Activated T-cell treated with anti-CD3 and anti-CD28 coated beads, Interleukin-2, amount 50 U/mL, for 72 hours (primary cell): Measurements from ENCODE around the gene SLC9C1. TPM values are rescaled to one million over a fixed set of nuclear protein-coding genes. Genes with fewer than 3 reads are reported as not detected.

ENCODE experiments used
- ATAC-seq, 2 donors: fragments of 150-1000 bp; cut with Tn5 transposase; replicated peaks in 1 of 2; 2 replicates each; pipeline ENCODE4 v1.10.0; 2021; ENCODE audit warnings: moderate library complexity in 2 of 2, mild to moderate bottlenecking in 1 of 2
- DNase-seq, 2 donors: peaks; one replicate each; pipeline ENCODE4 v3.0.0; 2021 to 2022; ENCODE audit warnings: mixed read lengths in 1 of 2
- H3K27ac Mint-ChIP-seq: one replicate; pipeline ENCODE4 v1.8.0; 2022; ENCODE audit warnings: mild to moderate bottlenecking, moderate library complexity, mixed read lengths
- H3K27me3 Mint-ChIP-seq: one replicate; pipeline ENCODE4 v1.8.0; 2022; ENCODE audit warnings: low read depth, mixed read lengths
- H3K36me3 Mint-ChIP-seq, 2 donors: one replicate each; pipeline ENCODE4 v1.8.0; 2022; ENCODE audit warnings: mixed read lengths in 2 of 2, mild to moderate bottlenecking in 1 of 2; ENCODE audit not compliant: insufficient read depth in 2 of 2
- H3K4me1 Mint-ChIP-seq: one replicate; pipeline ENCODE4 v1.8.0; 2022; ENCODE audit warnings: low read depth, mixed read lengths
- H3K4me3 Mint-ChIP-seq, 2 donors: one replicate each; pipeline ENCODE4 v1.8.0; 2022; ENCODE audit warnings: mild to moderate bottlenecking in 2 of 2, mixed read lengths in 2 of 2, moderate library complexity in 2 of 2
- H3K9me3 Mint-ChIP-seq, 2 donors: one replicate each; pipeline ENCODE4 v1.8.0; 2022; ENCODE audit warnings: mixed read lengths in 2 of 2
- total RNA-seq, 2 donors: library from RNA; stranded (reverse); gene quantifications; one replicate each; pipeline ENCODE4 v1.2.3, GENCODE V29; 2022

Gene SLC9C1
- total RNA-seq, 2 donors from 2014 or later = not detected

GRCh38 chr3:112119962-112120836, 173.8 kb downstream of the SLC9C1 start:
- no peaks in the 10 kb centered on the region for H3K9me3 Mint-ChIP-seq

GRCh38 chr3:112117841-112118571, 176.0 kb downstream of the SLC9C1 start:
- Mint-ChIP-seq H3K36me3 (peaks cover 0 to 2% of the 10 kb centered on the region in 2 donors), H3K4me3 (no peak overlapping the region), H3K9me3 (no peaks in the 10 kb centered on the region), H3K27ac (peak overlapping the region; percentile 35), H3K27me3 (no peaks in the 10 kb centered on the region), H3K4me1 (peaks cover 61% of the 10 kb centered on the region)
- ATAC-seq = no peak
- no peak for DNase-seq

More at GRCh38 chr3:112119962-112120836, 173.8 kb downstream of the SLC9C1 start:
- H3K27ac Mint-ChIP-seq = no peak overlapping the region
- peaks cover 0 to 2% of the 10 kb centered on the region in 2 donors for H3K36me3 Mint-ChIP-seq
- DNase-seq (no peak), ATAC-seq (no peak)
- H3K4me1 Mint-ChIP-seq = peaks cover 47% of the 10 kb centered on the region
- H3K4me3 Mint-ChIP-seq = peak overlapping the region; percentile 11 to 39
- no peaks in the 10 kb centered on the region for H3K27me3 Mint-ChIP-seq

- Mint-ChIP-seq H3K9me3 (no peaks in the 10 kb centered on the region), H3K27ac (no peak overlapping the region), H3K27me3 (no peaks in the 10 kb centered on the region), H3K4me1 (peaks cover 65% of the 10 kb centered on the region), H3K4me3 (no peak overlapping the region), H3K36me3 (peaks cover 0 to 2% of the 10 kb centered on the region in 2 donors)
- ATAC-seq (no peak), DNase-seq (no peak)
These were observed 176.6 kb downstream of the SLC9C1 start for GRCh38 chr3:112117415-112117814.

GRCh38 chr3:112116748-112117186, 177.2 kb downstream of the SLC9C1 start:
- no peak for ATAC-seq
- H3K27me3 Mint-ChIP-seq = no peaks in the 10 kb centered on the region
- H3K4me3 Mint-ChIP-seq = peak overlapping the region; percentile 2 to 42
- H3K9me3 Mint-ChIP-seq = no peaks in the 10 kb centered on the region
- DNase-seq = no peak
- peaks cover 0 to 2% of the 10 kb centered on the region in 2 donors for H3K36me3 Mint-ChIP-seq
- H3K27ac Mint-ChIP-seq = no peak overlapping the region
- H3K4me1 Mint-ChIP-seq = peaks cover 71% of the 10 kb centered on the region

- ATAC-seq (no peak), DNase-seq (no peak)
- H3K27ac Mint-ChIP-seq = no peak overlapping the region
- no peak overlapping the region for H3K4me3 Mint-ChIP-seq
- H3K36me3 Mint-ChIP-seq = peaks cover 0 to 2% of the 10 kb centered on the region in 2 donors
- H3K9me3 Mint-ChIP-seq = no peaks in the 10 kb centered on the region
- peaks cover 66% of the 10 kb centered on the region for H3K4me1 Mint-ChIP-seq
- H3K27me3 Mint-ChIP-seq = no peaks in the 10 kb centered on the region
These were observed 178.1 kb downstream of the SLC9C1 start for GRCh38 chr3:112115806-112116383.

GRCh38 chr3:112115161-112115739, 178.8 kb downstream of the SLC9C1 start:
- Mint-ChIP-seq H3K36me3 (peaks cover 0 to 2% of the 10 kb centered on the region in 2 donors), H3K4me3 (peak overlapping the region; percentile 12 to 16), H3K27ac (no peak overlapping the region), H3K4me1 (peaks cover 60% of the 10 kb centered on the region), H3K9me3 (no peaks in the 10 kb centered on the region), H3K27me3 (no peaks in the 10 kb centered on the region)
- DNase-seq (peak; percentile 34 to 46), ATAC-seq (peak; percentile 73 to 80)

- peaks cover 54% of the 10 kb centered on the region for H3K4me1 Mint-ChIP-seq
- H3K27me3 Mint-ChIP-seq = no peaks in the 10 kb centered on the region
- ATAC-seq = no peak
These were observed 179.3 kb downstream of the SLC9C1 start for GRCh38 chr3:112114576-112115160.

GRCh38 chr3:112111785-112112402, 182.1 kb downstream of the SLC9C1 start:
- peak; percentile 81 to 82 for ATAC-seq
- peaks cover 36% of the 10 kb centered on the region for H3K4me1 Mint-ChIP-seq
- peaks cover 0 to 2% of the 10 kb centered on the region in 2 donors for H3K36me3 Mint-ChIP-seq
- no peak overlapping the region for H3K4me3 Mint-ChIP-seq
- H3K27ac Mint-ChIP-seq = no peak overlapping the region
- peak; percentile 64 to 73 for DNase-seq
- H3K9me3 Mint-ChIP-seq = no peaks in the 10 kb centered on the region
- H3K27me3 Mint-ChIP-seq = no peaks in the 10 kb centered on the region

More at GRCh38 chr3:112114576-112115160, 179.3 kb downstream of the SLC9C1 start:
- peak overlapping the region; percentile 12 to 16 for H3K4me3 Mint-ChIP-seq
- H3K27ac Mint-ChIP-seq = no peak overlapping the region
- DNase-seq = no peak
- peaks cover 0 to 2% of the 10 kb centered on the region in 2 donors for H3K36me3 Mint-ChIP-seq
- H3K9me3 Mint-ChIP-seq = no peaks in the 10 kb centered on the region

- H3K27me3 Mint-ChIP-seq = no peaks in the 10 kb centered on the region
- no peaks in the 10 kb centered on the region for H3K9me3 Mint-ChIP-seq
- no peak overlapping the region for H3K27ac Mint-ChIP-seq
- H3K4me3 Mint-ChIP-seq = no peak overlapping the region
- peaks cover 22% of the 10 kb centered on the region for H3K4me1 Mint-ChIP-seq
- H3K36me3 Mint-ChIP-seq = no peaks in the 10 kb centered on the region
- ATAC-seq (no peak), DNase-seq (no peak)
These were observed 184.7 kb downstream of the SLC9C1 start for GRCh38 chr3:112109322-112109721.

GRCh38 chr3:112104774-112105173, 189.2 kb downstream of the SLC9C1 start:
- H3K4me3 Mint-ChIP-seq = no peak overlapping the region
- DNase-seq = no peak
- no peaks in the 10 kb centered on the region for H3K9me3 Mint-ChIP-seq
- H3K4me1 Mint-ChIP-seq = peaks cover 7% of the 10 kb centered on the region
- no peak overlapping the region for H3K27ac Mint-ChIP-seq
- H3K36me3 Mint-ChIP-seq = no peaks in the 10 kb centered on the region
- ATAC-seq = no peak
- no peaks in the 10 kb centered on the region for H3K27me3 Mint-ChIP-seq

GRCh38 chr3:112101916-112102315, 192.1 kb downstream of the SLC9C1 start:
- DNase-seq (no peak), ATAC-seq (peak in 1 of 2 donors; percentile 24)
- no peaks in the 10 kb centered on the region for H3K36me3 Mint-ChIP-seq
- no peaks in the 10 kb centered on the region for H3K9me3 Mint-ChIP-seq
- no peak overlapping the region for H3K27ac Mint-ChIP-seq
- H3K4me3 Mint-ChIP-seq = no peak overlapping the region
- H3K4me1 Mint-ChIP-seq = peaks cover 22% of the 10 kb centered on the region
- H3K27me3 Mint-ChIP-seq = no peaks in the 10 kb centered on the region

- Mint-ChIP-seq H3K36me3 (no peaks in the 10 kb centered on the region), H3K9me3 (no peaks in the 10 kb centered on the region), H3K27me3 (no peaks in the 10 kb centered on the region), H3K4me1 (peaks cover 39% of the 10 kb centered on the region), H3K4me3 (peak overlapping the region in 1 of 2 donors; percentile 39), H3K27ac (no peak overlapping the region)
- peak; percentile 99 for ATAC-seq
- DNase-seq = peak; percentile 51 to 54
These were observed 196.6 kb downstream of the SLC9C1 start for GRCh38 chr3:112097378-112097777.
